ENCODE measurements around the gene PLEKHA7. TPM values are rescaled to one million over a fixed set of nuclear protein-coding genes. Genes with fewer than 3 reads are reported as not detected.

PLEKHA7 gene
- polyA plus RNA-seq, 1 experiment = 0.05 TPM

DNA sequence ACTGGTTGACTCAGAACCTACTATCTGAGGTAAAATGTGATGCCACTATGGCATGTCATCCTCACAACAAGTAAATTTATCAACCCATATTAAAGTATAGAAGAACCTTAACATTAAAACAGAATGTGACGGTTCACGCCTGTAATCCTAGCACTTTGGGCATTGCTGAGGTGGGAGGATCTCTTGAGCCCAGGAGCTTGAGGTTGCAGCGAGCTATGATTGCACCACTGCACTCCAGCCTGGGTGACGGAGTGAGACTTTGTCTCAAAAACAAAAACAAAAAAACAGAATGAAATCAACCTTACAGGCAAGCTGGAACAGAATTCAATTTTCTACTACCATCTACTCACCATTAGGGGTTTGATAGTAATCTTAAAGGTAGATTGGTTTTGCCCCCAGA is 86.2 kb downstream of the PLEKHA7 start:
- Histone ChIP-seq H3K4me3 (ENCODE audit: low read depth, low read length) (no peak overlapping the region), H3K27ac (ENCODE audit: low read depth, low read length) (no peak overlapping the region), H3K27me3 (ENCODE audit: control insufficient read depth, insufficient read depth, low read length) (peaks cover 35% of the 10 kb centered on the region), H3K9me3 (ENCODE audit: control insufficient read depth, insufficient read depth, low read length) (no peaks in the 10 kb centered on the region; the same call in 1 of the 2 replicates)
- no peak for DNase-seq (ENCODE audit: low read depth, low spot score)
- ChIA-PET POLR2A (no interaction called here), CTCF (interaction anchor here (0.7 kb wide), 1 partner anchor 1853 kb away, joined by 11 read pairs; no protein-coding TSS in a partner anchor)
- TF ChIP-seq, protein P1, sequence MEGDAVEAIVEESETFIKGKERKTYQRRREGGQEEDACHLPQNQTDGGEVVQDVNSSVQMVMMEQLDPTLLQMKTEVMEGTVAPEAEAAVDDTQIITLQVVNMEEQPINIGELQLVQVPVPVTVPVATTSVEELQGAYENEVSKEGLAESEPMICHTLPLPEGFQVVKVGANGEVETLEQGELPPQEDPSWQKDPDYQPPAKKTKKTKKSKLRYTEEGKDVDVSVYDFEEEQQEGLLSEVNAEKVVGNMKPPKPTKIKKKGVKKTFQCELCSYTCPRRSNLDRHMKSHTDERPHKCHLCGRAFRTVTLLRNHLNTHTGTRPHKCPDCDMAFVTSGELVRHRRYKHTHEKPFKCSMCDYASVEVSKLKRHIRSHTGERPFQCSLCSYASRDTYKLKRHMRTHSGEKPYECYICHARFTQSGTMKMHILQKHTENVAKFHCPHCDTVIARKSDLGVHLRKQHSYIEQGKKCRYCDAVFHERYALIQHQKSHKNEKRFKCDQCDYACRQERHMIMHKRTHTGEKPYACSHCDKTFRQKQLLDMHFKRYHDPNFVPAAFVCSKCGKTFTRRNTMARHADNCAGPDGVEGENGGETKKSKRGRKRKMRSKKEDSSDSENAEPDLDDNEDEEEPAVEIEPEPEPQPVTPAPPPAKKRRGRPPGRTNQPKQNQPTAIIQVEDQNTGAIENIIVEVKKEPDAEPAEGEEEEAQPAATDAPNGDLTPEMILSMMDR (IDR thresholded peaks at IDR 0.05; ENCODE audit: low read depth, low read length) = no peak

DNA sequence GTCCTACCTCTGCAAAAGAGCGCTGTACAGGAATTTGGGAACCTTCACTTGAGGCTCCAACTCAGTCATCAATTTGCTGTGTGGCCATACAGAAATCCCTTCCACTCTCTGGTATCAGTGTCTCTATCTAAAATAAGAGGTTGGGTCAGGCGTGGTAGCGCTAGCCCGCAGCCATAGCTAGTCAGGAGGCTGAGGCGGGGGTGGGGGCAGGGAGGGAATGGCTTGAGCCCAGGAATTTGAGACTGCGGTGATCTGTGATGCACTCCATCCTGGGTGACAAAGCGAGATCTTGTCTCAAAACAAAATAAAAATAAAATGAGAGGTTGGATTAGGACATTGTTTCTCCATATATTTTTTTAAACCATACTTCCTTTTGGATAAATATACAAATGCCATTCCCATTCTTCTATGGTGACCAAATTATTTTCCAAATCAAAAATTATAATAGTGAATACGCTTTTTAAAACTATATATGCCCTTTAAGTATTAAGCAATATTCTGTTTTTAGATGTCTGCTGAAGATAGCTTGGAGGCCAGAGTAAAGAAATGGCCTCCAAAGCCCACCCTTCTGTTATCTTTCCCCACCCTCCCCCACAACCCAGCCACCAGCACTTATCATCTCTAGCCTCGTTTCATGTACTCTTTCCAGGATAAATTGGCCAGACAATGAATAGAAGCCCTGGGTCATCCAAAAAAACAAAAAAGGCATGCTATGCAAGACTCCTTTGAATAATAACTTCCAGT is 87.2 kb downstream of the PLEKHA7 start:
- Histone ChIP-seq H3K9me3 (ENCODE audit: control insufficient read depth, insufficient read depth, low read length) (no peaks in the 10 kb centered on the region; the same call in 1 of the 2 replicates), H3K27me3 (ENCODE audit: control insufficient read depth, insufficient read depth, low read length) (peaks cover 41% of the 10 kb centered on the region), H3K27ac (ENCODE audit: low read depth, low read length) (no peak overlapping the region), H3K4me3 (ENCODE audit: low read depth, low read length) (no peak overlapping the region)
- CTCF ChIA-PET = no interaction called here
- TF ChIP-seq, protein P1 (IDR thresholded peaks at IDR 0.05; ENCODE audit: low read depth, low read length) = no peak
- DNase-seq (ENCODE audit: low read depth, low spot score) = no peak
- POLR2A ChIA-PET = interaction anchor here (0.6 kb wide), 1 partner anchor 300 kb away, joined by 10 read pairs; no protein-coding TSS in a partner anchor

DNA sequence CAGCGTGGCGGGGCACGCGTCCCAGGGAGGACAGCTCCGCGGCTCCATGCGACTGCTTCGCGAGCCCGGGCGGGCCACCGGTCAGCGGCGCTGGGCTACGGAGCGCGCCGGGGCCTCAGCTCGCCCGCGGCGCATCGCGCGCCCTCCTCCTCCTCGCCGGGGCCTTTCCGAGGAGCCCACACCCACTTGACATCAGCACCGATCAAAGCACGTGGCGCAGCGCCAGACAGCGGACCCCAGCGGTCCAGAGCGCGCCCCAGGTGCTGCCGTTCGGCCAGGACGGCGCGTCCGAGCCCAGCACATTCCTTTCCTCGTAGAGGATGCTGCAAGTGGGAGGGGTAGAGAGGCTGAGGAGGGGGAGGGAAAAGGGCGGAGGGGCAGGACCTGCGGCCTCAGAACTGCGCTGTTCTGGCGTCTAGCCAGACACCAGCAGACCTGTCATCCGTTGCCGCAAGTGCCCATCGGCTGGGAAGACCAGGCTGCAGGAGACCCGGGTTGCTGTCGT is 88.6 kb downstream of the PLEKHA7 start:
- TF ChIP-seq, protein P1 (IDR thresholded peaks at IDR 0.05; ENCODE audit: low read depth, low read length) = no peak
- ChIA-PET POLR2A (no interaction called here), CTCF (no interaction called here)
- Histone ChIP-seq H3K27ac (ENCODE audit: low read depth, low read length) (no peak overlapping the region), H3K27me3 (ENCODE audit: control insufficient read depth, insufficient read depth, low read length) (peaks cover 44% of the 10 kb centered on the region), H3K9me3 (ENCODE audit: control insufficient read depth, insufficient read depth, low read length) (no peaks in the 10 kb centered on the region; the same call in 1 of the 2 replicates), H3K4me3 (ENCODE audit: low read depth, low read length) (no peak overlapping the region)
- DNase-seq (ENCODE audit: low read depth, low spot score) = no peak

DNA sequence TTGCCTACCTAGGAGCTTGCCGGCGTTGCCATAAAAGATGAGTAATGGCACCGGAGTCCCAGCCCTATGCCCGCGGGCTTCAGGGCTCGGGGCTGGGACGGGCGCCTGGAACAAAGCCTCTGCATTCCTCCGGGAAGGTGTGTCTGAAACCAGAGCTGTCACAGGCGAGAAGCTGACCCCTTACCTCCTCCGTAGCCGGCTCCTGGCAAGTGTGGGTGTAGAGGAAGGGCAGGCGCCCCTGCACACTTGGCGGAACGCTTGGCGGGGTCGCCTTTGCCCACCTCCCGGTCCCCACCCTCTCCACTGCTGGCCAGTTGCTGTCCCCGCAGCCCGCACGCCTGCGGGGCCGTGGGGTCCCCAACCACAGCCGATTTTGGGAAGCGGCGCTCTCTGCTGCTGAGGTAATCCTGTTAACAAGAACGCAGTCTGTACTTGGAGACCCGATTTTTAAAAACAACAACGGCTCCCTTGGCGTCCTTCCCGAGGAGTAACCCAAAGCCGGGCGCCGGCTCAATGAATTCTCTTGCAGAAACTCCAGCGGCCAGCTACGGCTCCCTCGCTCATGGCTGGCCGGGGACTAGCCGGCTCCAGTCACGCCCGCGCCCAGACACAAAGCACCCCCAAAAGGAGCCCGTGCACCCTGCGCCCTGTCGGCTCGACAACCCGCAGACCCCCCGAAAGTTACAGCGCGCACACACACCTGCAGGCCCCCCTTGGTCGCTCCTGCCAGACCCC is 89.2 kb downstream of the PLEKHA7 start:
- peaks cover 44% of the 10 kb centered on the region for H3K27me3 ChIP-seq (ENCODE audit: control insufficient read depth, insufficient read depth, low read length)
- no peak for DNase-seq (ENCODE audit: low read depth, low spot score)
- TF ChIP-seq, protein P1 (IDR thresholded peaks at IDR 0.05; ENCODE audit: low read depth, low read length) = no peak
- CTCF ChIA-PET = no interaction called here
- H3K27ac ChIP-seq (ENCODE audit: low read depth, low read length) = no peak overlapping the region
- no peaks in the 10 kb centered on the region; the same call in 1 of the 2 replicates for H3K9me3 ChIP-seq (ENCODE audit: control insufficient read depth, insufficient read depth, low read length)
- POLR2A ChIA-PET = no interaction called here
- H3K4me3 ChIP-seq (ENCODE audit: low read depth, low read length) = no peak overlapping the region

GRCh38 chr11:16924462-16924825 is 89.8 kb downstream of the PLEKHA7 start:
- CTCF ChIA-PET = no interaction called here
- POLR2A ChIA-PET = no interaction called here
- Histone ChIP-seq H3K27ac (ENCODE audit: low read depth, low read length) (no peak overlapping the region), H3K4me3 (ENCODE audit: low read depth, low read length) (no peak overlapping the region), H3K9me3 (ENCODE audit: control insufficient read depth, insufficient read depth, low read length) (no peaks in the 10 kb centered on the region; the same call in 1 of the 2 replicates), H3K27me3 (ENCODE audit: control insufficient read depth, insufficient read depth, low read length) (peaks cover 44% of the 10 kb centered on the region)
- no peak for DNase-seq (ENCODE audit: low read depth, low spot score)
- TF ChIP-seq, protein P1 (IDR thresholded peaks at IDR 0.05; ENCODE audit: low read depth, low read length) = no peak

All from AG04450 (cell line).